NCI-H1092 treated with DMSO at 0.1 percent for 48 hours (cell line): ENCODE measurements around the gene ATOH1.
A peak's percentile ranks its signal among the peaks of the same experiment; 100 is the strongest.

Source experiments
- DNase-seq: peaks from one replicate; lab custom pipeline; 2025; lab: John Stamatoyannopoulos, UW

ATOH1 gene

GRCh38 chr4:93828332-93828994, at the start of gene ATOH1:
Gene ATOH1 (plus strand): TSS chr4:93828753. CDS start chr4:93828927, 174 bp downstream.
- DNase-seq = no peak

DNA sequence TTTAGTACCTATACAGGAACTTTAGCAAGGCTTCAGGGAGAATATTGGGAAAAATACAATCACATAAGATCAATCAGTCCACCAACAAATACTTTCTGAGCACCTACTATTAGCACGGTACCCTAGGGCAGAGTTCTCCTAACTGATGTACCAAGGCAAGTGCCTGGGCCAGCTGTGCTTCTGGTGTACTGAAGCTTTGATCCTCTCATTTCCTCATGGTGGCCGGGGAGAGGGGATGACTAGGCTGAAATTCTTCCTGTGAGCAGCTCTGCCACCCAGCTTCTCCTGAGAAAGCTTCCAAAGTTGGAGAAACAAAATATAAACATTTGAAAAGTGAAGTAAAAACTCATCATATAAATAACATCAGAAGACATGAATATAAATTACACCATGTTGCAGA, 49.3 kb upstream of the ATOH1 start:
- DNase-seq = no peak

GRCh38 chr4:93780080-93780479, 48.5 kb upstream of the ATOH1 start:
- no peak for DNase-seq

- DNase-seq = no peak
Measured at GRCh38 chr4:93781198-93781597, 47.4 kb upstream of the ATOH1 start.

GRCh38 chr4:93786149-93786548, 42.4 kb upstream of the ATOH1 start:
- no peak for DNase-seq

DNA sequence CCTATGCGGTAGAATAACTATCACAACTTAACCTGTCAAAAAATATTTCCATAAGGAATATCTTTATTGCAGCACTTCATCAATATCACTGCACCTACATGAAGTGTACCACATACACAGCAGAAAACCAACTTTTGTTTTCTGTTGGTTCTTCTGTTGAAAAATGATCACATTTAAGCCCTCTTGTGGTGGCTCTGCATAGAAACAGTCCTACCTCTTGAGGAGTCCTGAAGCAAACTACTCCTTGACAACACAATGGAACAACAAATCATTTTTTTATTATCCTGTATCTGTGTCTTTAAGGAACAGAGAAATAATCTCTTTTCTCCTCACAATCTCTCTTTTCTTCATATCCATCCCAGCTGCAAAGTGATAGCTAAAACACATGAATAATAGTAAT, 39.8 kb upstream of the ATOH1 start:
- DNase-seq = no peak

GRCh38 chr4:93791570-93792195, 36.9 kb upstream of the ATOH1 start:
- peak; percentile 45 for DNase-seq

DNA sequence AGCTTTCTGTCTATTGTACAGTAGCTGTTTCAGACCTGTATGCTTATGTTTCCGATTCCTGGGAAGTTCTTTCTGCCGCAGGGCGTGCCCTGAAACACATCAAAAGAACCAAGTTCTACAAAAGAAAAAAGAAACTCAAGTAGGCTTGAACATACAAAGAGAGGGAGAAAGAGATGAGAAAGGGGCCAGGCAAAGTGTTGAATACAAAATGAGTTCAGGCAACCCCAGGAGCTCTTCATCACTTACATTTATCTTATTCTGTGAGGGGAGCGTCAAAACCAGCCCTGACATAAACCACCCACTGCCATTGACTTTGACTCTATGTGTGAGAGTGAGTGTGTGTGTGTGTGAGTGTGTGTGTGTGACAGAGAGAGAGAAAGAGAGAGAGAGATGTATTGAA, 26.5 kb upstream of the ATOH1 start:
- no peak for DNase-seq

GRCh38 chr4:93809773-93810172, 18.8 kb upstream of the ATOH1 start:
- DNase-seq = no peak

DNA sequence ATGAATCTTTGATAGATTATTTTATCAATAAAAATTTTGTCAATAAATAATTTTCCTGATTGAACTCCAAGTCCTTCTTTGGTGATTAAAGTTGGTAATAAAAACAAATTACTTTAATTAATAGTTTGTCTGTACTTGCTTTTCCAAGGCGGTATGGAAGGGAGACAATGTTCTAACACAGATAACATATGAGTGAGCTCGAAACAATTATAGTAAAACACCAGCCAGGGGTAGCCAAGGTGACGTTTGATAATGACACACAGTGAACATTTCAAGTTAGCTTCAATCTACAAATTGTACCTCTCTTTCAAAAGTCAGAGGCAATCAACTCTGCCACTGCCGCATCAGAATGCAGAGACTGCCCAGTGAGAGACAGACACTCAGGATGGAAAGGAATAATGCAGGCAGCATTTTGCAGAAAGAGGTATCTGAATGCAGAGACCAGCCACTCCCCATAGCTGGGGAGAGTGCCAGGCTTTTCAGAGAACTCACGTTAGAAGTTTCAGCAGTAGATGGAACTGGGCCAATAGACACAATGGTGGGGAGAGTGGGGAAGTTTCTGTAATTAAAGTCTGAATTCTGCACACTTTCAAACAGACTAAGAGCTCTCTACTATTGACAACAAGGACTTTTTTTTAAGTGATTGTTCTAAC, 18.1 kb upstream of the ATOH1 start:
- no peak for DNase-seq

- no peak for DNase-seq
Measured at GRCh38 chr4:93813092-93813491, 15.5 kb upstream of the ATOH1 start.

GRCh38 chr4:93814141-93814540, 14.4 kb upstream of the ATOH1 start:
- DNase-seq = no peak

- DNase-seq = no peak
Measured at GRCh38 chr4:93814722-93815121, 13.8 kb upstream of the ATOH1 start.

GRCh38 chr4:93825551-93826216, 2.9 kb upstream of the ATOH1 start:
- DNase-seq = no peak

- DNase-seq = no peak
Measured at GRCh38 chr4:93827272-93827947, 1.1 kb upstream of the ATOH1 start.

- no peak for DNase-seq
Measured at GRCh38 chr4:93828995-93829819, 654 bp downstream of the ATOH1 start.

GRCh38 chr4:93829820-93830687, 1.5 kb downstream of the ATOH1 start:
- no peak for DNase-seq

- no peak for DNase-seq
Measured at GRCh38 chr4:93831716-93832496, 3.4 kb downstream of the ATOH1 start.

GRCh38 chr4:93834249-93835066, 5.9 kb downstream of the ATOH1 start:
- no peak for DNase-seq
